NCI-H748 (cell line): ENCODE data around the gene MIEN1.
A peak's percentile ranks its signal among the peaks of the same experiment; 100 is the strongest.
"Not testable (repeated sequence)": the region's sequence is repeated elsewhere in the genome, so short reads cannot be mapped to it uniquely, and the experiment has no call there.

Experiments
- DNase-seq: peaks from one replicate; lab custom pipeline; 2025; ENCODE audit not compliant: unreplicated experiment; lab: John Stamatoyannopoulos, UW

MIEN1 gene

DNA sequence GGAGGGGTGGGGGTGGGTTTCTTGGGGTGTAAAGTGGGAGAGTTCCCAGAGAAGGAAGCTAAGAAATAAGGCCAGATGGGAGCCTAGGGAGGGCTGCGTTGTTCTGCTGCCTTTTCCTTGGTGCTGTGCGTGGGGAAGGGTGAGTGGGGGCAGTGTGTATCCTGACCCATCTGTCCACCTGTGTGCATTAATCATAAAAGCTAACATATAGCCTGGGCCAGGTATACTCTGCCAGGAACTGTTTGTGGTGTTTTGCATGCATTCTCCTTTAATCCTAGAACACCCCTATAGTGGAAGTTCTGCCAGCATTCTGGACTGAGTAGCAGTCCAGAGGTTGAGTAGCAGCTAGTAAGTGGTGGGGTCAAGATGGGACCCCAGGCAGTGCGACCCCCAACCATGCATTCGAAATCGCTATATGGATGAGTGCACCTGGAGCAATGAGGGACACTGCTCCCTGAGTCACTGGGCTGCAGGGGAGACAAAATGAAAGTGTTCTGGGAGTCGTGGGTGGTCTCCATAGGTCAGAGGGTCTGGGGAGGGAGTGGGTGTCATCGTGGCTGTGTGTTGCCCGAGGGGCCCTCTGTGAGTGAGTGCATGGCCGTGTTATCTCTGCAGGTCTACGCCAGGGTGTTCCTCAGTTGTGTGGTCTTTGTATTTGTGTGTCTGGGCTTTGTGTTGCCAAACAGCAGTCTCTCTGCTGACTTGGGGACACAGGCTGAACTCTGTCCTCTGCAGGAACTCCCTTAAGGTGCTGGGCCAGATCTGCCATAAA lies 29.1 kb downstream of the MIEN1 start:
- DNase-seq: no peak

DNA sequence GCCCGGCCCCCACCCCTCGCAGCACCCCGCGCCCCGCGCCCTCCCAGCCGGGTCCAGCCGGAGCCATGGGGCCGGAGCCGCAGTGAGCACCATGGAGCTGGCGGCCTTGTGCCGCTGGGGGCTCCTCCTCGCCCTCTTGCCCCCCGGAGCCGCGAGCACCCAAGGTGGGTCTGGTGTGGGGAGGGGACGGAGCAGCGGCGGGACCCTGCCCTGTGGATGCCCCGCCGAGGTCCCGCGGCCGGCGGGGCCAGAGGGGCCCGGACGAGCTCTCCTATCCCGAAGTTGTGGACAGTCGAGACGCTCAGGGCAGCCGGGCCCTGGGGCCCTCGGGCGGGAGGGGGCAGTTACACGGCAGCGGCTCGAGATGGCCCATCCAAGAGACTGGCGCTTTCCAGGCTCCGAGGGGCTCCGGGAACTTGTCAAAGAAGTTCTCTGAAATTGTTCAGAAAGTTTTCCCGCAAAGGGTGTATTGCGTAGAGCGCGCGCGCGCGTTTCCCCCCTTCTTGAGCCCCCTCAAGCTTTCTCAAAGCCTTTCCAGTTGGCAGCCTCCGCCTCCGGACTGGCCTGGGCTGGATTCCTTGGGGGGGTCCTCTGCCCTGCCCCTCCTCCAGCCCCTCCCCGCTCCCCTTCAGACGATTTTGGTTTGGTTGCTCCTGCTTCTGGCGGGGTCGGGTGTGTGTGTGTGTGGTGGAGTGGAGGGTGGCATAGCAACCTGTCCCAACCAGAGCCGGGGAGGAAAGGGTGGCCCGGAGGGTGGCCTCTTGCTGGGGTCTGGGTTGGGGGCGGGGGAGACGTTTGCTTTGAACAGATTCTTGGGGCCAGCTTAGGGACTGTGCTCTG lies 30.0 kb downstream of the MIEN1 start:
- DNase-seq: no peak

GRCh38 chr17:39699818-39700147 lies 30.5 kb downstream of the MIEN1 start, which contains the start of gene ERBB2:
Gene ERBB2, plus strand, starts transcription at chr17:39700064. Its CDS starts 175 bp downstream, at chr17:39700239.
- no peak for DNase-seq

- not testable (repeated sequence) for DNase-seq
These were observed 31.0 kb downstream of the MIEN1 start for GRCh38 chr17:39699157-39699817.

- no peak for DNase-seq
These were observed 32.4 kb downstream of the MIEN1 start for GRCh38 chr17:39697961-39698360.

- no peak for DNase-seq
These were observed 33.6 kb downstream of the MIEN1 start for GRCh38 chr17:39696731-39697130.

DNA sequence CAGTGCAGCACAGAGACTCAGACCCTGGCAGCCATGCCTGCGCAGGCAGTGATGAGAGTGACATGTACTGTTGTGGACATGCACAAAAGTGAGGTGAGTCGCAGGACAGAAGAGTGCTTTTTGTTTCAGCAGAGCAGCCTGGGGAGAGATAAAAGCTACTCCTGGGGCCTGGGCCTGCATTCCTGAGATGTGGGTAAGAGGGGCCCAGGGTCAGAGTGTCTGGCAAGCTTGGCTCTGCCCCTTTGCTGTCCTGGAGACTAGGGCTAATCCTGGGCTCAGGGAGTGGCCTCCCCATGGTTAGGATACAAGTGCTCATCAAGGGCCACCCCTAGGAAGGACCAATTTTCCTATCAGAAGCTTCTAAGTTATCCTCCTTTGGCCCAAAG lies 35.2 kb downstream of the MIEN1 start:
- no peak for DNase-seq

DNA sequence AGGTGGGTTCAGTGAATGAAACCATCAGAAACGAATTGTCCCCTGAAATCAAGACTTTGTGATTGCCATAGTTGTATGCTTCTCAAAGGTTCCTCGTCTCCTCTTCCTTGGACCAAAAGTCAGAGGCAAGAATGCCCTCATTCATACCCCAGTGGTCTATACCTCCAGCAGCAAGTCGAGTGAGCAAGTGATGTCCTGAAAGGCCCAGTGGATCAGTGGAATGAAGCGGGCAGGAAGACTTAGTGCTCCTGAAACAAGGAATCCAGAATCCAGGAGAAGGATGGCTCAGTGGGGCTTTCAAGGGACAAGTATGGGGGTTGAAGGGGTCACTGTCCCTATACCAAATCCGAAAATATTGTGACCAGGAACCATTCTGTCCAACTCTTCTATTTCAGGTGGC lies 35.7 kb downstream of the MIEN1 start:
- no peak for DNase-seq

GRCh38 chr17:39688945-39689344 lies 41.4 kb downstream of the MIEN1 start:
- no peak for DNase-seq

- DNase-seq: no peak
These were observed 41.9 kb downstream of the MIEN1 start for GRCh38 chr17:39688475-39688835.

DNA sequence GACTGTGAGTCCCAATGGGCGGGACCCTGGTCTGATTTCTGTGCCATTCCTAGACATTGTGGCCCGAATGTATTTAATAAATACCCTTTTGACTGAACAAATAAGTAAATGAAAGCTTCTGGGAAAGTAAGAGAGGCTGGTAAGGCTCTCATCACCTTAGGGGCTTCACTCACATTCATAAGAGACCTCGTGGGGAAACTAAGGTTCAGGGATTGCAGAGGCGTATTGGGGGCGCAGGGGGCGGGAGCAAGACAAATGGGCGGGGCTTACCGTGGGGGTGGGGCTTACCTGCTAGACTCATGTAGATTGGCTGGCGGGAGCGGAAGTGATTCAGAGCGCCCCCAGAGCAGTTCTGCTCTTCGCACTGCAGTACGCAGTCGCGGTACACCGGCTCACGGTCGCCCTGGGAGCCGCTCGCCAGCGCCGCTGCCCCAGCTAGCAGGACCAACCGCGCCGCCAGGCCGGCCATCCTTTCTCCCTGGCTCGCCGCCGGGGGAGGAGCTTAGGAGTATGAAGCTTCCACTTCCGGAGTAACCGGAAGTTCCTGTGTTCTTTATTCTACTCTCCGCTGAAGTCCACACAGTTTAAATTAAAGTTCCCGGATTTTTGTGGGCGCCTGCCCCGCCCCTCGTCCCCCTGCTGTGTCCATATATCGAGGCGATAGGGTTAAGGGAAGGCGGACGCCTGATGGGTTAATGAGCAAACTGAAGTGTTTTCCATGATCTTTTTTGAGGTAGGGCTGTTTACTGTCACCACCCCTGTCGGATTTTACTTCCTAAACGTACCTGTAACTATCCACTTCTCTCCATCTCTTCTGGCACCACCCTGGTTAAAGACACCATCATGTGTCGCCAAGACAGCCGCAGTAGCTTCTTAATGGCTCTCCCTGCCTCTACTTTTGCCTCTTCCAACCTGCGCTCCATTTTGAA lies 42.5 kb downstream of the MIEN1 start, which contains the start of gene PGAP3:
PGAP3 (minus strand) TSS at position 512 of the 929 bp plus-strand sequence; CDS start at position 469, 43 bp downstream.
- DNase-seq: peak; percentile 93

GRCh38 chr17:39687101-39687545 lies 43.2 kb downstream of the MIEN1 start:
- no peak for DNase-seq

- DNase-seq: no peak
These were observed 45.8 kb downstream of the MIEN1 start for GRCh38 chr17:39684369-39685192.

DNA sequence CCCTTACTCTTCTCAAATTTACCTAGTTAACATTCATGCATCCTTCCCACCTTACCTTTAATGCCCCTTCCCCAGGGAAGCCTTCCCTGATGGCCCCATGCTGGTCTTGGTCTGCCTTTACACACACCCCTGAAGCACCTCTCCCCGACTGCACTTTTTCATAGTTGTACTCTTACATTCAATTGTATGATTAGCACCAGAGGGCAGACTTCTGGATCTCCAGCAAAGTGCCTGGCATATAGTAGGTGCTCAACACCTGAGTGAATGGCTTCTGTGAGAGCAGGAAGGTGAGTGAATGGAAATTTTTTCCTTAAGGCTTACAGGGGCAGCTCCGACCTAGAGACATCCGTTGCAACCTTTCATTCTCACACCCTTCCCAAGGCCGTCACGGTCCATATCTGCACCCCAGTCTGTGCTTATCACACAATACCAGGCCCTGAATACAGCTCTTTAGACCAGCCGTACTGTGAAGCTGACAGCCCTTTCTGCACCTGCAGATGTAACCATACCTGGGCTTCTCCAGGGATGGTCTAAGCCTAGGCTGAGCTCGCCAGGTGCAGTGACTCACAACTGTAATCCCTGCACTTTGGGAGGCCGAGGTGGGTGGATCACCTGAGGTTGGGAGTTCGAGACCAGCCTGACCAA lies 46.9 kb downstream of the MIEN1 start:
- no peak for DNase-seq

DNA sequence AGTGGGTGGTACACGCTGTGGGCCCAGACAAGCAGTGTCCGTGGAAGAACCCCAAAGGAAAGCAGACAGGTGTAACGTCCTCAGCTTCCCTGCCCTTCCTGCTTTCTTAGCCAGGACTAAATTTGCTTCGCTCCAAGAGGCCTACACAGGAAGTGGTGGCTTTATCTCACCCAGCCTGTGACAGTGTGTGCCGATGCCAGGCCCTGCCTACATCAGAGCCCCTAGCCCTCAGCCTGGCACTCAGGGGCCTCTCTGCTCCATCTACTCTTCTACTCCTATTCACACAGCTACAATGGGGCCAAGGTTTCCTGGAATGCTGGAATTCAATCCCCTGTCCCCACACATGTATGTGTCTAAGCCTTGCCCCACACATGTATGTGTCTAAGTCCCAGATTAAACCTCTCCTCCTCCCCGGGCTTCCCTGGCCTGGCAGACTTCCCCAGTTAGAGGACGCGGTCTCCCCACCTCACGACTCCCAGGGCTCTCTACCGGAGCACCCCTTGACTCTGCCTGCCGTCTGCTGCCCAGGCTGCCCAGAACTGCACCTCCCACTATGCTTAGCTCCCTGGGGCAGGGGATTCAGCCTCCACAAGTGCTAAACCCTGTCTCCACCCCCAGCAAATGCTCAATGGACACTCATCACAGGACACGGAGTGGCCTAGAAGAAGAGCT lies 50.7 kb downstream of the MIEN1 start:
- DNase-seq: no peak
